Colon (tissue), 2 donors: Measurements from ENCODE around the gene FCF1.

Experiments used
- FAIRE-seq: peaks from 2 replicates; lab custom pipeline; 2012; peaks lifted over from hg19 to GRCh38; lab: Jason Lieb, UNC
- donor health status: control.
- donor health status: control.

FCF1 gene

GRCh38 chr14:74765721-74766120 lies 52.8 kb downstream of the FCF1 start:
- FAIRE-seq, result no peak

DNA sequence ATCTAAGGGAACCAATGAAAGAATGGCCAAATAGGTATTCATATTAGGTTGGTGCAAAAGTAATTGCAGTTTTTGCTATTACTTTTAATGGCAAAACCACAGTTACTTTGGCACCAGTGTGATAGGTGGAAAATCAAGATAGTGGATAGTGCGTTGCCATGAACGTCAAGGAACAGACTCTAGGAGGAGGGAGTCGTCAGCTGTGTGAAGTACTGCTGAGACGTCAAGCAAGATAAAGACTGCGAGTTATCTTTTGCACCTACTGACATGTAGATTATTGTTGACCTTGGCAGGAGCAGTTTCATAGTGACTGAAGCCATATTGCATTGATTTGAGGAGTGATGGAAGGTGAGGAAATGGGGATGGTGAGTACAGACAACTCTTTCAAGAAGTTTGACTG lies 58.5 kb downstream of the FCF1 start:
- FAIRE-seq, result no peak

DNA sequence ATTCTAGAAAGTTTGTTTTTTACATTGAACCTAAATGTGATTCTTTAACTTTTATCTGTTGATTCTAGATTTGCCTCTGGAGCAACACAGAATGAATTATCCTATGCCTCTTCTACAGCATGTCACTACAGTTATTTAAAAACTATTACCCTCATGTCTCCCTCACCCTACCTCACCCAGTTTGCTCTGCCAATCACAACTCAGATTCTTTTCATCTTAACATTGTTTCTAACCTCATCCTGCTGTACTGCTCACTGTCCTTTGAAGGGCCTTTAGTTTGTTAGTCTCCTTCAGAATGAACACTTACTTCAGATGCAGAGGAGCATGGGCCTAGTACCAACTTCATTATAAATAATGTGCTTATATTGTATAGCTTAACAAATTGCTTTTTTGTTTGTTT lies 71.7 kb downstream of the FCF1 start:
- no peak for FAIRE-seq

- no peak for FAIRE-seq
Observed at GRCh38 chr14:74785056-74785613, 72.2 kb downstream of the FCF1 start.

DNA sequence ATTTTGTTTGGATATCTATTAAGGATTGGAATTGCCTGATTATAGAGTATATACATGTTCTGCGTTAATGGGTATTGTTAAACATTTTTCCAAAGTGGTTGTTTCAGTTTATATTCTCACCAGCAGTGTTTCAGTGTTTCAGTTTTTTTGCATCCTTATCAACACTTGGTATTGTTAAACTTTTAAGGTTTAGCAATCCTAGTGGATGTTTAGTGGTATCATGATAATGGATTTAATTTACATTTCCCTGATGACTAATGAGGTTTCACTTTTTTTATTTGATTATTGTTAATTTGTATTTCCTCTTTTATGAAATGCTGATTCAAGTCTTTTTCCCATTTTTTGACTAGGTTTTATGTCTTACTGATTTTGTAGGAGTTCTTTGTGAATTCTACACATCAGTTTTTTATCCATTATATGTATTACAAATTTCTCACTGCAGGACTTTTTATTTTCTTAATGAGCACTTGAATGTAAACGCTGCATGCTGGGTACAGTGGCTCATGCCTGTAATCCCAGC lies 73.9 kb downstream of the FCF1 start:
- no peak for FAIRE-seq
